ENCODE data around the gene TMEM116. TPM values are rescaled to one million over a fixed set of nuclear protein-coding genes. Genes with fewer than 3 reads are reported as not detected.
"Not testable (repeated sequence)": the region's sequence is repeated elsewhere in the genome, so short reads cannot be mapped to it uniquely, and the experiment has no call there.

The TMEM116 gene
- total RNA-seq, 1 donor from 2014 or later, result 9.9 TPM

GRCh38 chr12:111953455-111953854 is 59.5 kb downstream of the TMEM116 start:
- TF ChIP-seq CTCF (IDR thresholded peaks at IDR 0.05), result no peak
- Mint-ChIP-seq H3K4me1 (ENCODE audit: unreplicated experiment) (peaks cover 1% of the 10 kb centered on the region), H3K4me3 (ENCODE audit: unreplicated experiment) (no peak overlapping the region), H3K27me3 (ENCODE audit: unreplicated experiment) (no peaks in the 10 kb centered on the region), H3K9me3 (ENCODE audit: unreplicated experiment) (no peaks in the 10 kb centered on the region), H3K36me3 (ENCODE audit: unreplicated experiment) (peaks cover under 1% of the 10 kb centered on the region), H3K27ac (ENCODE audit: unreplicated experiment) (no peak overlapping the region)
- DNase-seq (ENCODE audit: extremely low spot score, unreplicated experiment), result no peak

GRCh38 chr12:111952084-111952787 is 60.7 kb downstream of the TMEM116 start:
- H3K27me3 Mint-ChIP-seq (ENCODE audit: unreplicated experiment); H3K9me3 Mint-ChIP-seq (ENCODE audit: unreplicated experiment); H3K4me3 Mint-ChIP-seq (ENCODE audit: unreplicated experiment); H3K36me3 Mint-ChIP-seq (ENCODE audit: unreplicated experiment); H3K4me1 Mint-ChIP-seq (ENCODE audit: unreplicated experiment); DNase-seq (ENCODE audit: extremely low spot score, unreplicated experiment); H3K27ac Mint-ChIP-seq (ENCODE audit: unreplicated experiment): not testable (repeated sequence)

GRCh38 chr12:111950961-111951676 is 61.8 kb downstream of the TMEM116 start:
- H3K27me3 Mint-ChIP-seq (ENCODE audit: unreplicated experiment); H3K4me3 Mint-ChIP-seq (ENCODE audit: unreplicated experiment); H3K9me3 Mint-ChIP-seq (ENCODE audit: unreplicated experiment); H3K27ac Mint-ChIP-seq (ENCODE audit: unreplicated experiment); H3K4me1 Mint-ChIP-seq (ENCODE audit: unreplicated experiment); DNase-seq (ENCODE audit: extremely low spot score, unreplicated experiment); H3K36me3 Mint-ChIP-seq (ENCODE audit: unreplicated experiment): not testable (repeated sequence)

- Mint-ChIP-seq H3K27ac (ENCODE audit: unreplicated experiment) (no peak overlapping the region), H3K36me3 (ENCODE audit: unreplicated experiment) (no peaks in the 10 kb centered on the region), H3K27me3 (ENCODE audit: unreplicated experiment) (no peaks in the 10 kb centered on the region), H3K4me3 (ENCODE audit: unreplicated experiment) (no peak overlapping the region), H3K4me1 (ENCODE audit: unreplicated experiment) (no peaks in the 10 kb centered on the region), H3K9me3 (ENCODE audit: unreplicated experiment) (no peaks in the 10 kb centered on the region)
- no peak for TF ChIP-seq CTCF (IDR thresholded peaks at IDR 0.05)
- DNase-seq (ENCODE audit: extremely low spot score, unreplicated experiment), result no peak
Observed at GRCh38 chr12:111943929-111944328, 69.0 kb downstream of the TMEM116 start.

- Mint-ChIP-seq H3K4me1 (ENCODE audit: unreplicated experiment) (no peaks in the 10 kb centered on the region), H3K4me3 (ENCODE audit: unreplicated experiment) (no peak overlapping the region), H3K9me3 (ENCODE audit: unreplicated experiment) (no peaks in the 10 kb centered on the region), H3K27me3 (ENCODE audit: unreplicated experiment) (no peaks in the 10 kb centered on the region), H3K36me3 (ENCODE audit: unreplicated experiment) (no peaks in the 10 kb centered on the region), H3K27ac (ENCODE audit: unreplicated experiment) (no peak overlapping the region)
- no peak for DNase-seq (ENCODE audit: extremely low spot score, unreplicated experiment)
- TF ChIP-seq CTCF (IDR thresholded peaks at IDR 0.05), result no peak
Observed at GRCh38 chr12:111942557-111942956, 70.4 kb downstream of the TMEM116 start.

GRCh38 chr12:111937429-111937828 is 75.5 kb downstream of the TMEM116 start:
- Mint-ChIP-seq H3K27ac (ENCODE audit: unreplicated experiment) (no peak overlapping the region), H3K4me1 (ENCODE audit: unreplicated experiment) (no peaks in the 10 kb centered on the region), H3K4me3 (ENCODE audit: unreplicated experiment) (no peak overlapping the region), H3K36me3 (ENCODE audit: unreplicated experiment) (no peaks in the 10 kb centered on the region), H3K27me3 (ENCODE audit: unreplicated experiment) (no peaks in the 10 kb centered on the region), H3K9me3 (ENCODE audit: unreplicated experiment) (no peaks in the 10 kb centered on the region)
- no peak for DNase-seq (ENCODE audit: extremely low spot score, unreplicated experiment)
- TF ChIP-seq CTCF (IDR thresholded peaks at IDR 0.05), result no peak
